HG03139 (cell line): ENCODE data around the gene DND1.
"Not testable (repeated sequence)": the region's sequence is repeated elsewhere in the genome, so short reads cannot be mapped to it uniquely, and the experiment has no call there.

Source experiments
- ATAC-seq: cut with Tn5 transposase; IDR thresholded peaks from one replicate; pipeline ENCODE4 v1.9.1; 2021; ENCODE audit not compliant: unreplicated experiment

DND1 gene

DNA sequence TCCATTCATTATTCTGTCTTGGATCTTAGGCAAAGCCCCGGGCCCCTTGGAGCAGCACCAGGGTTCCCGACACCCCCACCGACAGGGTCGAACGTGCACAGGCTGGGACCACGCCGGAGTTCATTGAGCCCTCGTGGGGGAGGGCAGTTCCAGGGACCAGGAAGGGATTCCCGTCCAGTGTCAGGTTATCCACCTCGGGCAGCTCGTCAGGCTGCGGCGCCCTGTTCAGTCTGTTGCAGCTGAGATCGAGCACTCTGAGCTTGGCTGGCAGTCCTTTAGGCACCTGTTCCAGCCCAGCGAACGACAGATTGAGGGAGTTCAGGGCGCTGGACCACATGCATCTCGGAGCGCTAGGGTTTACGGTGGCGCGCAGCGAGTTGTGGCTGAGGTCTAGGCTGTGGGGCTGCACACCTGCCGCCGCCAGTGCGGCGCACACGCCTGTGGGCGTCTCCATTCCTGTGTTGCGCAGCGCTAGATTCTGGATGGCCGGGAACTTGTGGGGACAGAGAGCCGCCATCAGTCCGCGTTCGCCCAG, 41.5 kb downstream of the DND1 start:
- peak; percentile 41 for ATAC-seq

DNA sequence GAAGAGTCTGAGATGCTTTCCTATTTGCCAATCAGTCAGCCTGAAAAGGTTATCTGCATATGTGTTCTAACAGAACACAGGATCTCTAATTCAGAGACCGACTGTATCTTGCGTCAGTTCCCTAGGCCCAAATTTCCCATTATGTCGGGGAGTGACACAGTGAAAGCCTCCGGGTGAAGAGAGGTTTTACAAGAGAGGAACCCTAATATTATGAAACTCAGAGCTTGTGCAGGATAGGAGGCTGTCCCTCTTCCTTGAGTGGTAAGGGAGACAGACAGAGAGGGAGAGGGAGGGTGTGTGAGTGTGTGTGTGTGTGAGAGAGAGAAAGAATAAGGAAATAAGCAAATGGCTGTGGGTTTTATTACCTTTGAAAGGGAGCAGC, 42.3 kb downstream of the DND1 start:
- no peak for ATAC-seq

- ATAC-seq: no peak
Observed at GRCh38 chr5:140630292-140631035, 42.9 kb downstream of the DND1 start.

DNA sequence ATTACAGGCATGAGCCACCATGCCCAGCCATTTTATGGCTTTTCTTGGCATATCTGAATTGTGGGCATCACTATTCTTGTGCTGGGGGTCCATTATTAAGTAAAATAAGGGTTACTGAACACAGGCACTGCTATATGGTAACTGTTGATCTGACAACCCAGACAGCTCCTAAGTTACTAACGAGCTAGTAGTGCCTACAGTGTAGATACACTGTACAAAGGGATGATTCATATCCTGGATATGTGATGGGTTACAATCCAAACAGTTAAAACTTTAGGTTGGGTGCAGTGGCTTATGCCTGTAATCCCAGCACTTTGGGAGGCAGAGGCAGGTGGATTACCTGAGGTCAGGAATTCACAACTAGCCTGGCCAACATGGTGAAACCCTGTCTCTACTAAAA, 44.7 kb downstream of the DND1 start:
- ATAC-seq: no peak

DNA sequence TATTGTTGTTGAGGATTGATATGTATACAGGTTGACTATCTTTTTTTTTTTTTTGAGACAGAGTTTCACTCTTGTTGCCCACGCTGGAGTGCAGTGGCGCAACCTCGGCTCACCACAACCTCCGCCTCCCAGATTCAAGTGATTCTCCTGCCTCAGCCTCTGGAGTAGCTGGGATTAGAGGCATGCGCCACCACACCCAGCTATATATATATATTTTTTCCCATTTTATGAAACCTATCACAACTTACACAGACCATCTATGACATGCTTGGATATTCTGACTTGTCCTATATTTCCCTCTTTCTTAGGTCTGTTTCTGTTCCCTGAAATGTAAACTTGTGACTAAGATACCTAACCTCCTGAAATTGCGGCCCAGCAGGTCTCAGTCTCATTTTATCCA, 45.4 kb downstream of the DND1 start:
- ATAC-seq: no peak

DNA sequence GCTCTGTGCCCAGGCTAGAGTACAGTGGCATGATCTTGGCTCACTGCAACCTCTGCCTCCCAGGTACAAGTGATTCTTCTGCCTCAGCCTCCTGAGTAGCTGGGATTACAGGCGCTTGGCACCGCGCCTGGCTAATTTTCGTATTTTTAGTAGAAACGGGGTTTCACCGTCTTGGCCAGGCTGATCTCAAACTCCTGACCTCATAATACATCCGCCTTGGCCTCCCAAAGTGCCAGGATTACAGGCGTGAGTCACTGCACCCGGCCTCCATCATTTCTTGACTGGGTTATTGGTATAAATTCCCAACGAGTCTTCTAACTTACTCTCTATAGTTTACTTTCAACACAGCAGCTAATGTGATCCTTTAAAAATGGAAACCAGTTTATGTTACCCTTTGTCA, 48.5 kb downstream of the DND1 start:
- not testable (repeated sequence) for ATAC-seq

DNA sequence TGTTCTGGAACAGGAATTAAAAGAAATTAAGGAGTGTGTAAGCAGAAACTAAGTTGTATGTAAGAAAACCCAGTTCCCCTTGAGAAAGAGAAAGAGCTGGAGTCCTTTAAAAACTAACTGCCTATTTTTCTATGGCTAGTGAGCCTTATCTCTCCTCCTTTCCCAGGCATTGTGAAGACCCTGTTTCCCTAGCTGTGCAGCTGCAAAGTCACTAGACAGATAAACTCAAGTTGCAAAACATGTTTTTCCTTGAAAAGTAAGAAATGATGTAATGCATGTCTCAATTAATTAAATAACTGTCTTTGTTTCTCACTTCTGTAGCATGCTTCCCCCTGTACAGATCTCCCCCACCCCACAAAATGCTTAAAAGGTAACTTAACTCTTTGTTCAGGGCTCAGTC, 50.3 kb downstream of the DND1 start:
- not testable (repeated sequence) for ATAC-seq

GRCh38 chr5:140622301-140622700, 51.1 kb downstream of the DND1 start:
- ATAC-seq: no peak
